ENCODE measurements around the gene MFNG.

- TF ChIP-seq CTCF (conservative IDR thresholded peaks at IDR 0.05 in 1 of 2, IDR thresholded peaks at IDR 0.05 in 1 of 2; ENCODE audit: low read depth in 1 of 2, low read length in 2 of 2) (no peak), EZH2 (IDR thresholded peaks at IDR 0.05; ENCODE audit: low read length, missing control alignments) (no peak)
These were observed 39.7 kb upstream of the MFNG start for GRCh38 chr22:37525746-37526350.
